Gastroesophageal sphincter (tissue), 4 donors: ENCODE results near the gene CTSK. TPM values are rescaled to one million over a fixed set of nuclear protein-coding genes. Genes with fewer than 3 reads are reported as not detected.
A peak's percentile ranks its signal among the peaks of the same experiment; 100 is the strongest.
"Not testable (repeated sequence)": the region's sequence is repeated elsewhere in the genome, so short reads cannot be mapped to it uniquely, and the experiment has no call there.

Experiments used
- ATAC-seq: fragments of 150-250 bp; one replicate; pipeline ENCODE4 v1.9.1; 2016; ENCODE audit warnings: mild to moderate bottlenecking, moderate library complexity
- H3K27ac ChIP-seq, 4 donors: fragments of 200-600 bp; sonication (generic) in 3 of 4; 1 replicate in 3 of 4; 2 replicates in 1 of 4; pipeline ENCODE4 v1.5.1; 2016 to 2019
- H3K27me3 ChIP-seq: fragments of 200-600 bp; sonication (generic); one replicate; pipeline ENCODE4 v1.5.1; 2019
- H3K36me3 ChIP-seq, 2 donors: fragments of 200-600 bp; sonication (generic); one replicate each; pipeline ENCODE4 v1.5.1; 2019; ENCODE audit warnings: control low read depth in 1 of 2
- H3K4me1 ChIP-seq, 3 donors: fragments of 200-600 bp; sonication (generic); 1 replicate in 2 of 3; 2 replicates in 1 of 3; pipeline ENCODE4 v1.5.1; 2016 to 2019; ENCODE audit warnings: control low read depth in 2 of 3
- H3K4me3 ChIP-seq, 2 donors: fragments of 200-600 bp; sonication (generic); one replicate each; pipeline ENCODE4 v1.5.1; 2019; ENCODE audit warnings: mild to moderate bottlenecking in 1 of 2, moderate library complexity in 1 of 2
- H3K9me3 ChIP-seq, 3 donors: fragments of 200-600 bp; sonication (generic); one replicate each; pipeline ENCODE4 v1.5.1; 2017 to 2019; ENCODE audit warnings: control low read depth in 2 of 3
- CTCF ChIP-seq, 4 experiments: fragments of 200-600 bp in 2 of 4; fragments of 450-650 bp in 2 of 4; sonication (generic) in 1 of 4; IDR thresholded peaks; one replicate each; pipeline ENCODE4 v1.5.1; 2017 to 2019; ENCODE audit warnings: antibody characterized with exemption in 4 of 4, mild to moderate bottlenecking in 2 of 4, moderate library complexity in 2 of 4
- EP300 ChIP-seq: sonication (generic); formaldehyde crosslinking; IDR thresholded peaks from one replicate; pipeline ENCODE4 v1.6.1; 2017; ENCODE audit warnings: antibody characterized with exemption, mild to moderate bottlenecking
- POLR2A ChIP-seq, 2 donors: fragments of 450-650 bp; IDR thresholded peaks; one replicate each; pipeline ENCODE4 v1.6.1; 2017; ENCODE audit warnings: antibody characterized with exemption in 2 of 2, mild to moderate bottlenecking in 2 of 2, moderate library complexity in 1 of 2
- POLR2AphosphoS5 ChIP-seq: sonication (generic); formaldehyde crosslinking; IDR thresholded peaks from one replicate; pipeline ENCODE4 v1.6.1; 2017; ENCODE audit warnings: antibody characterized with exemption
- WGBS, 2 donors: methylation state at CpG; one replicate each; pipeline ENCODE4 v1.1.5; 2018; ENCODE audit warnings: low coverage in 1 of 2; 5-methylcytosine and 5-hydroxymethylcytosine counted together
- total RNA-seq, 4 donors: library from RNA; depleted of rRNA; stranded (reverse); fragments of >200 nt; gene quantifications; one replicate each; pipeline ENCODE4 v1.1.0, GENCODE V29; 2016

The CTSK gene
- total RNA-seq, 4 donors from 2014 or later, result 29.1 to 69.1 (median 50.4) TPM

- Histone ChIP-seq H3K9me3 (no peaks in the 10 kb centered on the region), H3K27me3 (no peaks in the 10 kb centered on the region), H3K4me3 (no peak overlapping the region), H3K27ac (no peak overlapping the region), H3K4me1 (no peaks in the 10 kb centered on the region), H3K36me3 (no peaks in the 10 kb centered on the region)
- ATAC-seq, result no peak
- 80 to 91% methylated on average over 1 of the region's 1 CpG for WGBS, 2 donors
- TF ChIP-seq POLR2A (IDR thresholded peaks at IDR 0.05) (no peak), EP300 (no peak), POLR2AphosphoS5 (no peak), CTCF (IDR thresholded peaks at IDR 0.05) (no peak)
These were observed 29.7 kb downstream of the CTSK start for GRCh38 chr1:150778409-150778808.

- Histone ChIP-seq H3K4me3 (no peak overlapping the region), H3K9me3 (no peaks in the 10 kb centered on the region), H3K27me3 (no peaks in the 10 kb centered on the region), H3K4me1 (no peaks in the 10 kb centered on the region), H3K36me3 (no peaks in the 10 kb centered on the region), H3K27ac (no peak overlapping the region)
- no peak for ATAC-seq
- 81 to 100% methylated on average over 2 of the region's 2 CpGs for WGBS, 2 donors
- TF ChIP-seq CTCF (IDR thresholded peaks at IDR 0.05) (no peak), POLR2AphosphoS5 (no peak), POLR2A (IDR thresholded peaks at IDR 0.05) (no peak), EP300 (no peak)
These were observed 30.5 kb downstream of the CTSK start for GRCh38 chr1:150777544-150777943.

- H3K36me3 ChIP-seq, ATAC-seq, H3K27me3 ChIP-seq, H3K9me3 ChIP-seq, H3K4me1 ChIP-seq, H3K4me3 ChIP-seq, H3K27ac ChIP-seq: not testable (repeated sequence)
- 88 to 89% methylated on average over 4 to 9 of the region's 13 CpGs for WGBS, 2 donors
These were observed 32.0 kb downstream of the CTSK start for GRCh38 chr1:150775931-150776505.

- Histone ChIP-seq H3K27ac (no peak overlapping the region), H3K36me3 (no peaks in the 10 kb centered on the region), H3K9me3 (no peaks in the 10 kb centered on the region), H3K27me3 (no peaks in the 10 kb centered on the region), H3K4me1 (no peaks in the 10 kb centered on the region), H3K4me3 (no peak overlapping the region)
- ATAC-seq, result no peak
- TF ChIP-seq POLR2AphosphoS5, result no peak
- no peak for TF ChIP-seq CTCF (IDR thresholded peaks at IDR 0.05)
- TF ChIP-seq POLR2A (IDR thresholded peaks at IDR 0.05), result no peak
- no peak for TF ChIP-seq EP300
- WGBS, 2 donors, result 77 to 94% methylated on average over 3 of the region's 3 CpGs
These were observed 32.8 kb downstream of the CTSK start for GRCh38 chr1:150775276-150775675.

GRCh38 chr1:150772326-150772725 lies 35.7 kb downstream of the CTSK start:
- H3K36me3 ChIP-seq, result no peaks in the 10 kb centered on the region

GRCh38 chr1:150767704-150768103 lies 40.4 kb downstream of the CTSK start:
- not testable (repeated sequence) for H3K27me3 ChIP-seq, H3K4me1 ChIP-seq
- WGBS, 2 donors, result 100% methylated on average over 1 of the region's 1 CpG; no CpG with 5 or more reads in 1 of the 2 donors

More at GRCh38 chr1:150772326-150772725, 35.7 kb downstream of the CTSK start:
- Histone ChIP-seq H3K27me3 (no peaks in the 10 kb centered on the region), H3K27ac (no peak overlapping the region), H3K4me1 (no peaks in the 10 kb centered on the region), H3K4me3 (no peak overlapping the region), H3K9me3 (no peaks in the 10 kb centered on the region)
- ATAC-seq, result no peak
- no peak for TF ChIP-seq CTCF (IDR thresholded peaks at IDR 0.05)
- no peak for TF ChIP-seq EP300
- TF ChIP-seq POLR2AphosphoS5, result no peak
- no peak for TF ChIP-seq POLR2A (IDR thresholded peaks at IDR 0.05)
- 70 to 85% methylated on average over 4 of the region's 4 CpGs for WGBS, 2 donors

GRCh38 chr1:150765977-150766301 lies 42.1 kb downstream of the CTSK start:
- H3K27ac ChIP-seq, result peak overlapping the region in 3 of 4 donors; percentile 6 to 55 (median 12)
- not testable (repeated sequence) for H3K36me3 ChIP-seq, H3K9me3 ChIP-seq, H3K4me1 ChIP-seq, ATAC-seq, H3K27me3 ChIP-seq
- WGBS, 2 donors, result 86% methylated on average over 1 of the region's 1 CpG; no CpG with 5 or more reads in 1 of the 2 donors
- peak overlapping the region in 1 of 2 donors; percentile 22 for H3K4me3 ChIP-seq

More at GRCh38 chr1:150767704-150768103, 40.4 kb downstream of the CTSK start:
- not testable (repeated sequence) for H3K27ac ChIP-seq, H3K4me3 ChIP-seq, H3K9me3 ChIP-seq, H3K36me3 ChIP-seq, ATAC-seq
